HepG2 (cell line): ENCODE data around the gene CCDC183. TPM values are rescaled to one million over a fixed set of nuclear protein-coding genes. Genes with fewer than 3 reads are reported as not detected.

ENCODE experiments used
- GATA4 ChIP-seq: sonication (generic); IDR thresholded peaks from 2 replicates; pipeline ENCODE4 v1.6.1; 2016; ENCODE audit warnings: antibody characterized with exemption, low read depth, borderline replicate concordance
- HNF1A ChIP-seq, 2 experiments: sonication (generic) in 1 of 2; formaldehyde crosslinking in 1 of 2; IDR thresholded peaks; 2 replicates each; pipeline versions ENCODE4 v1.4.0 to v1.6.1; 2016 to 2020; ENCODE audit warnings: borderline replicate concordance in 1 of 2, low read depth in 1 of 2, mild to moderate bottlenecking in 1 of 2, missing genetic modification reagents in 1 of 2
- MLX ChIP-seq: IDR thresholded peaks from 2 replicates; pipeline ENCODE4 v1.6.1; 2016
- RXRB ChIP-seq: IDR thresholded peaks from 2 replicates; pipeline ENCODE4 v1.6.1; 2016; ENCODE audit warnings: borderline replicate concordance, missing genetic modification reagents, missing compliant biosample characterization
- TFE3 ChIP-seq: IDR thresholded peaks from 2 replicates; pipeline ENCODE4 v1.6.1; 2016
- ZBTB39 ChIP-seq: sonication (generic); formaldehyde crosslinking; IDR thresholded peaks from 2 replicates; pipeline ENCODE4 v1.5.0; 2020; ENCODE audit warnings: missing genetic modification reagents
- ZMAT3 ChIP-seq: sonication (generic); formaldehyde crosslinking; conservative IDR thresholded peaks from 2 replicates; pipeline ENCODE4 v1.7.0; 2021; ENCODE audit warnings: missing genetic modification reagents
- ZNF263 ChIP-seq: sonication (generic); formaldehyde crosslinking; IDR thresholded peaks from 2 replicates; pipeline ENCODE4 v1.4.0; 2020; ENCODE audit warnings: missing genetic modification reagents
- ZNF558 ChIP-seq: sonication (generic); formaldehyde crosslinking; IDR thresholded peaks from 2 replicates; pipeline ENCODE4 v1.9.0; 2022; ENCODE audit warnings: mild to moderate bottlenecking, missing genetic modification reagents, borderline replicate concordance
- ZNF609 ChIP-seq: sonication (generic); formaldehyde crosslinking; IDR thresholded peaks from 2 replicates; pipeline ENCODE4 v1.4.0; 2020; ENCODE audit warnings: mild to moderate bottlenecking, missing genetic modification reagents, borderline replicate concordance
- ZNF710 ChIP-seq: sonication (generic); formaldehyde crosslinking; IDR thresholded peaks from 2 replicates; pipeline ENCODE4 v1.5.0; 2020; ENCODE audit warnings: mild to moderate bottlenecking, missing genetic modification reagents, borderline replicate concordance
- polyA plus RNA-seq, 8 experiments: library from polyadenylated mRNA; depleted of rRNA in 3 of 8; stranded (reverse) in 7 of 8; unstranded in 1 of 8; fragments of >200 nt; fragmentation: Illumina TruSeq in 4 of 8; extraction: Trizol in 4 of 8; gene quantifications; 2 replicates each; pipeline versions ENCODE4 v1.2.1 to v1.2.3, GENCODE V29; 2011 to 2016; ENCODE audit warnings: low read depth in 4 of 8, missing spikeins in 1 of 8, mixed read lengths in 1 of 8; ENCODE audit not compliant: insufficient read depth in 1 of 8
- total RNA-seq, 5 experiments: library from RNA; depleted of rRNA; stranded (reverse); fragments of >200 nt; fragmentation: Illumina TruSeq; extraction: Trizol; gene quantifications; 2 replicates each; pipeline ENCODE4 v1.2.3, GENCODE V29; 2016; ENCODE audit warnings: low read depth in 1 of 5

CCDC183 gene
- total and polyA plus RNA-seq, 2 of the 13 experiments (the other 11 are each of a cell fraction or from before 2014, with no cell fraction given), result 5.0 to 66.4 TPM

- TF ChIP-seq HNF1A (IDR thresholded peaks at IDR 0.05; ENCODE audit: low read depth) (0 out of 2 replicates have a peak, but pooled peaks have one; percentile 25), HNF1A (CRISPR knock-in tag; IDR thresholded peaks at IDR 0.05; ENCODE audit: borderline replicate concordance) (peak; percentile 33; the same call in 1 of the 2 replicates), GATA4 (peak; percentile 22; the same call in 1 of the 2 replicates), ZNF609 (CRISPR knock-in tag) (0 out of 2 replicates have a peak, but pooled peaks have one; percentile 5), ZMAT3 (CRISPR knock-in tag) (0 out of 2 replicates have a peak, but pooled peaks have one; percentile 45), ZNF558 (CRISPR knock-in tag) (0 out of 2 replicates have a peak, but pooled peaks have one; percentile 35), ZNF710 (CRISPR knock-in tag) (0 out of 2 replicates have a peak, but pooled peaks have one; percentile 9), RXRB (peak; percentile 38; the same call in 1 of the 2 replicates), ZBTB39 (CRISPR knock-in tag) (peak; percentile 98), TFE3 (peak; percentile 40; the same call in 1 of the 2 replicates), ZNF263 (peak; percentile 61), MLX (peak; percentile 74; the same call in 1 of the 2 replicates)
Measured at GRCh38 chr9:136796775-136797347, 723 bp downstream of the CCDC183 start (continued).
